GM23248 (cell line): Measurements from ENCODE around the gene SMYD3. TPM values are rescaled to one million over a fixed set of nuclear protein-coding genes. Genes with fewer than 3 reads are reported as not detected.
"Not testable (repeated sequence)": the region's sequence is repeated elsewhere in the genome, so short reads cannot be mapped to it uniquely, and the experiment has no call there.

ENCODE experiments used
- DNase-seq: peaks from one replicate; pipeline ENCODE4 v3.0.0-alpha.2; 2015
- H2AFZ ChIP-seq: fragments of 200-600 bp; sonication (generic); 2 replicates; pipeline ENCODE4 v1.6.1; 2016; ENCODE audit warnings: antibody characterized with exemption
- H3F3A ChIP-seq: fragments of 200-600 bp; sonication (generic); 2 replicates; pipeline ENCODE4 v1.6.1; 2016; ENCODE audit warnings: mild to moderate bottlenecking, antibody characterized with exemption, mixed run types; ENCODE audit not compliant: insufficient read depth
- H3K27ac ChIP-seq: fragments of 200-600 bp; sonication (generic); 2 replicates; pipeline ENCODE4 v1.5.1; 2016; ENCODE audit warnings: mild to moderate bottlenecking
- H3K27me3 ChIP-seq: fragments of 200-600 bp; sonication (generic); replicated peaks from 2 replicates; pipeline ENCODE4 v1.6.1; 2016; ENCODE audit warnings: mild to moderate bottlenecking; ENCODE audit not compliant: insufficient read depth
- H3K36me3 ChIP-seq: fragments of 200-600 bp; sonication (generic); 2 replicates; pipeline ENCODE4 v1.6.1; 2016; ENCODE audit warnings: low read depth, mild to moderate bottlenecking
- H3K4me1 ChIP-seq: fragments of 200-600 bp; sonication (generic); 2 replicates; pipeline ENCODE4 v1.6.1; 2016; ENCODE audit warnings: mild to moderate bottlenecking; ENCODE audit not compliant: insufficient read depth
- H3K4me2 ChIP-seq: fragments of 200-600 bp; sonication (generic); one replicate; pipeline ENCODE4 v1.6.1; 2016; ENCODE audit warnings: mild to moderate bottlenecking; ENCODE audit not compliant: unreplicated experiment
- H3K4me3 ChIP-seq: fragments of 200-600 bp; sonication (generic); 2 replicates; pipeline ENCODE4 v1.5.1; 2016; ENCODE audit warnings: mild to moderate bottlenecking
- H3K79me2 ChIP-seq: fragments of 200-600 bp; sonication (generic); 2 replicates; pipeline ENCODE4 v1.6.1; 2016; ENCODE audit warnings: mild to moderate bottlenecking; ENCODE audit not compliant: insufficient read depth
- H3K9ac ChIP-seq: fragments of 200-600 bp; sonication (generic); 2 replicates; pipeline ENCODE4 v1.6.1; 2016; ENCODE audit warnings: mild to moderate bottlenecking
- H3K9me2 ChIP-seq: fragments of 200-600 bp; sonication (generic); 2 replicates; pipeline ENCODE4 v1.6.1; 2016; ENCODE audit warnings: mixed run types, mild to moderate bottlenecking, moderate library complexity; ENCODE audit not compliant: insufficient read depth
- H3K9me3 ChIP-seq: fragments of 200-600 bp; sonication (generic); one replicate; pipeline ENCODE4 v1.6.1; 2017; ENCODE audit warnings: low read depth
- H4K20me1 ChIP-seq: fragments of 200-600 bp; sonication (generic); 2 replicates; pipeline ENCODE4 v1.6.0; 2016; ENCODE audit not compliant: insufficient read depth
- EZH2 ChIP-seq: fragments of 200-600 bp; sonication (generic); IDR thresholded peaks from 2 replicates; pipeline ENCODE4 v1.6.1; 2018; ENCODE audit warnings: antibody characterized with exemption, mild to moderate bottlenecking; ENCODE audit not compliant: insufficient read depth, poor library complexity, severe bottlenecking
- EZH2phosphoT487 ChIP-seq: fragments of 200-600 bp; sonication (generic); IDR thresholded peaks from 2 replicates; pipeline ENCODE4 v1.6.1; 2018; ENCODE audit warnings: antibody characterized with exemption, moderate library complexity, mild to moderate bottlenecking, low read depth; ENCODE audit not compliant: insufficient read depth
- WGBS, 2 experiments: methylation state at CpG; one replicate each; pipeline ENCODE4 v1.1.6; 2015 to 2017; ENCODE audit warnings: low lambda C conversion rate in 2 of 2, low coverage in 1 of 2; ENCODE audit errors: missing lambda C conversion rate in 2 of 2; 5-methylcytosine and 5-hydroxymethylcytosine counted together
- in situ Hi-C: fragments of 300-500 bp; cut with MboI; formaldehyde crosslinking; loops from 2 replicates; pipeline ENCODE4 v1.15.0; 2020
- polyA plus RNA-seq: library from polyadenylated mRNA; unstranded; fragments of >200 nt; fragmentation: Nextera tagmentation; extraction: Ambion mirVana; gene quantifications from 2 replicates; pipeline ENCODE4 v1.2.1, GENCODE V29; 2016
- total RNA-seq: library from RNA; depleted of rRNA; stranded (reverse); fragments of >200 nt; shearing (Covaris generic); gene quantifications from 2 replicates; pipeline ENCODE4 v1.2.3, GENCODE V29; 2014

Gene SMYD3
- total and polyA plus RNA-seq, 2 experiments from 2014 or later, result 32.1 to 44.8 TPM

DNA sequence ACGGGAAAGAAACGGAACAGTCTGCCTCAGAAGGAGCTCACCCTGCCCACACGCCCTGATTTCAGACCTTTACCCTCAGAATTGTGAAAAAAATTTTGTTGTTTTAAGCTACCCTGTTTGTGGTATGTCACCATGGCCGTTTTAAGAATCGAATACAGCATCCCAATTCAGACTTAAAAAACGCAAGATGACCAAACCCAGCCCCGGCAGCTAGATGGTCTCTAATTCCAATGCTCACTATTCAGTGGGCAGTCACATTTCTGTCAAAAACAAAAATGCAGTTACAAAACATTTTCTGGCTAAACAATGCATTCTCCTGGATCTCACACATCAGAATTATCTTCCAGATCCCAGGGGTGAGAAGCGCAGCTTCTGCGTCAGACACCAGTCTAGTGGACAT lies 527.5 kb downstream of the SMYD3 start:
- DNase-seq, result no peak
- Histone ChIP-seq H4K20me1 (no peaks in the 10 kb centered on the region), H3K4me3 (no peak overlapping the region), H3K9ac (no peak overlapping the region), H3F3A (no peaks in the 10 kb centered on the region), H3K79me2 (no peaks in the 10 kb centered on the region), H2AFZ (no peak overlapping the region), H3K4me1 (peaks cover 11% of the 10 kb centered on the region), H3K4me2 (no peak overlapping the region), H3K27me3 (no peaks in the 10 kb centered on the region), H3K27ac (no peak overlapping the region), H3K36me3 (no peaks in the 10 kb centered on the region), H3K9me3 (no peaks in the 10 kb centered on the region), H3K9me2 (no peaks in the 10 kb centered on the region)
- TF ChIP-seq EZH2phosphoT487, result no peak
- in situ Hi-C loops, result no loop called here
- WGBS, 2 experiments, result 95% methylated on average over 9 of the region's 9 CpGs

DNA sequence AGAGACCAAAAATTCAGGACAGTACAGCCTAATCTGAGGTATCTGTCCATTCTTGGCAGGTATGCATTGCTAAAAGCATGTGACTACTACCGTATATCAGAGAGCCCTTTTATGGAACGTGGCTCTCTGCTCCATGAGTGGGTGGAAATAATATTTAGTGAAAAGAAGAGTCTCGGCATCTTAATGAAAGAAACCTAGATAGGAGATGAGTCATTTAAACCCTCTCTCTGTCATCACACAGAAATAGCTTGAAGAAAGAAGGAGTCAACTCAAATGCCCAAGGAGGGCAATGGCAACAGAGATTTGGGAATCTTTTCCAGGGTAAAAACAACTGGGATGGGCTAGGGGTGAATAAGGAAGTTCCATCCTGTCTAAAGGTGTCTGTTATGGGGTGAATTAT lies 528.2 kb downstream of the SMYD3 start:
- peak; percentile 68 for DNase-seq

DNA sequence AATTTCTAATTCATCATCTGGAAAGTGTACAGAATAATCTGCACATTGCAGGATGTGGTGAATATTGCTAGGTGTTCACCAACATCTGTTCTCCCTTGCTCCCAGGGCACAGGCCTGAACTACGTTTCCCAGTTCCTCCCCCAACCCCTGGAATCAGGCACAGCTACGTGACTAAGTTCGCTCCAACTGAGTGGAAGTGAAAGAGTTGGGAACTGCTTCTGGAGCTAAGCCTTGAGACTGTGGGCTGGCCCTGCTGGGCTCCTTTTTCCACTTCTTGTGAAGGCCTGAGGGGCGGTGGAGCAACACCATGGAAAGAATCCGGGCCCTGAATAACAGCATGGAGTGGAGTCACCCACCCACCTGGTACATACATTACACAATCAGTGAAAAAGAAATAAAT lies 534.6 kb downstream of the SMYD3 start:
- TF ChIP-seq EZH2phosphoT487, result no peak
- TF ChIP-seq EZH2, result no peak
- H3K9me3 ChIP-seq, result no peaks in the 10 kb centered on the region
- no peak overlapping the region for H3K9ac ChIP-seq
- 89 to 95% methylated on average over 5 of the region's 5 CpGs for WGBS, 2 experiments
- H4K20me1 ChIP-seq, result no peaks in the 10 kb centered on the region
- no peak overlapping the region for H3K4me2 ChIP-seq
- H3K36me3 ChIP-seq, result no peaks in the 10 kb centered on the region
- H3K4me1 ChIP-seq, result peaks cover 33% of the 10 kb centered on the region
- no peak overlapping the region for H3K4me3 ChIP-seq
- H3F3A ChIP-seq, result peaks cover 27% of the 10 kb centered on the region
- H3K9me2 ChIP-seq, result no peaks in the 10 kb centered on the region
- H3K27ac ChIP-seq, result no peak overlapping the region
- H3K79me2 ChIP-seq, result no peaks in the 10 kb centered on the region
- no peak overlapping the region for H2AFZ ChIP-seq
- in situ Hi-C loops, result no loop called here
- no peaks in the 10 kb centered on the region for H3K27me3 ChIP-seq
- peak; percentile 7 for DNase-seq

More for the DNA sequence above, 528.2 kb downstream of the SMYD3 start:
- in situ Hi-C loops, result no loop called here
- 22 to 23% methylated on average over 3 of the region's 3 CpGs for WGBS, 2 experiments
- no peaks in the 10 kb centered on the region for H3K9me2 ChIP-seq
- H3K4me3 ChIP-seq, result no peak overlapping the region
- no peak overlapping the region for H3K9ac ChIP-seq
- H3K27ac ChIP-seq, result no peak overlapping the region
- peaks cover 11% of the 10 kb centered on the region for H3K4me1 ChIP-seq
- TF ChIP-seq EZH2 (no peak), EZH2phosphoT487 (no peak)
- no peak overlapping the region for H2AFZ ChIP-seq
- no peaks in the 10 kb centered on the region for H3K9me3 ChIP-seq
- no peaks in the 10 kb centered on the region for H3K36me3 ChIP-seq
- no peaks in the 10 kb centered on the region for H3F3A ChIP-seq
- H4K20me1 ChIP-seq, result no peaks in the 10 kb centered on the region
- H3K4me2 ChIP-seq, result peak overlapping the region; percentile 13
- no peaks in the 10 kb centered on the region for H3K27me3 ChIP-seq
- no peaks in the 10 kb centered on the region for H3K79me2 ChIP-seq

DNA sequence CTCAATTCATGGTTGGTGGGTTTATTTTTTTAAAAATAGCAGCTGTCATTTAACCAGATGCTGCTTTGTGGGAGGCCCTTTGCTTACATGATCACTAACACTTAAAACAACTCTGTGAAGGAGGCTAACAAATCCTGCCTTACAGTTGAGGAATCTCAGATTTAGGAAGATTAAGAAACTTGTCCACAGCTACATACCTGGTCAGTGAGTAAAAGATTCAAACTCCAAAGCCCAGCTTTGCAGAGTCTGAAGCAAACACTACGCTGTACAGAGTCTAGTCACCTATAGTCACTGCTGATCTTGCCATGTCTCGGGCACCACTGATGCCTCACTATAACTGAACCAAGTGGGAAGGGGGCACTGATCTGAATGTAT lies 535.4 kb downstream of the SMYD3 start:
- peak; percentile 50 for DNase-seq
- TF ChIP-seq EZH2phosphoT487 (no peak), EZH2 (no peak)
- Histone ChIP-seq H2AFZ (no peak overlapping the region), H3K79me2 (no peaks in the 10 kb centered on the region), H3K4me1 (peaks cover 33% of the 10 kb centered on the region), H3F3A (peaks cover 27% of the 10 kb centered on the region), H3K4me3 (no peak overlapping the region), H3K27me3 (no peaks in the 10 kb centered on the region), H3K9ac (no peak overlapping the region), H4K20me1 (no peaks in the 10 kb centered on the region), H3K27ac (no peak overlapping the region), H3K9me3 (no peaks in the 10 kb centered on the region), H3K36me3 (no peaks in the 10 kb centered on the region), H3K9me2 (no peaks in the 10 kb centered on the region), H3K4me2 (no peak overlapping the region)
- 87 to 96% methylated on average over 2 of the region's 2 CpGs for WGBS, 2 experiments
- in situ Hi-C loops, result no loop called here

DNA sequence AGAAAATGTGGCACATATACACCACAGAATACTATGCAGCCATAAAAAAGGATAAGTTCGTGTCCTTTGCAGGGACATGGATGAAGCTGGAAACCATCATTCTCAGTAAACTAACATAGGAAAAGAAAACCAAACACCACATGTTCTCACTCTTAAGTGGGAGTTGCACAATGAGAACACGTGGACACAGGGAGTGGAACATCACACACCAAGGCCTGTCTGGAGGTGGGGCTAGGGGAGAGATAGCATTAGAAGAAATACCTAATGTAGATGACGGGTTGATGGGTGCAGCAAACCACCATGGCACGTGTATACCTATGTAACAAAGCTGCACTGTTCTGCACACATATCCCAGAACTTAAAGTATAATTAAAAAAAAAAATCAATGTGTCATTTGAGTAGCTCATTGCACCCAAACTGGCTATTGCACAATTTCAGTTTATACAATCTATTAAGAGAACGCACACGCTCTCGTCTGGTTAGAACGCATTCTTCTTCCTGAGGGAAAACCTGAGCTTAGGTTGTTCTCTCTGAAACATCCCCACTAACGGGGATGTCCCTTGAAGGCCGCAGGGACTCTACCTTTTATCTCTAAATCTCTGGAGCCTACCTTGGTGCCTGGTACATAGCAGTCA lies 535.9 kb downstream of the SMYD3 start:
- H3K36me3 ChIP-seq, H2AFZ ChIP-seq, H4K20me1 ChIP-seq, H3K4me3 ChIP-seq, H3K9me2 ChIP-seq, H3K4me2 ChIP-seq, H3K9me3 ChIP-seq, DNase-seq, H3K9ac ChIP-seq, in situ Hi-C loops, H3K79me2 ChIP-seq, H3K27me3 ChIP-seq, H3K27ac ChIP-seq: not testable (repeated sequence)
- H3K4me1 ChIP-seq, result peaks cover 33% of the 10 kb centered on the region
- peaks cover 27% of the 10 kb centered on the region for H3F3A ChIP-seq
- 92 to 95% methylated on average over 10 of the region's 10 CpGs for WGBS, 2 experiments
